Panc1 (cell line): ENCODE measurements around the gene PHACTR2. TPM values are rescaled to one million over a fixed set of nuclear protein-coding genes. Genes with fewer than 3 reads are reported as not detected.

ENCODE experiments used
- ATAC-seq: fragments of 200-7000 bp; cut with Tn5 transposase; 2 replicates; pipeline ENCODE4 v1.9.1; 2020; ENCODE audit warnings: mild to moderate bottlenecking, moderate library complexity
- BruUV-seq: library from RNA; stranded (reverse); fragments of 400-500 nt; replicated peaks from 2 replicates; lab custom pipeline; 2021; lab: Mats Ljungman, UMichigan
- CTCF ChIA-PET: fragments of 300-600 bp; sonication (Branson Sonifier 250); formaldehyde crosslinking; loops from one replicate; lab custom pipeline; 2022; ENCODE audit warnings: antibody characterized with exemption; lab: Charles Lee
- POLR2A ChIA-PET: fragments of 300-600 bp; sonication (Branson Sonifier 250); formaldehyde crosslinking; loops from one replicate; lab custom pipeline; 2022; ENCODE audit warnings: antibody characterized with exemption; lab: Charles Lee
- DNase-seq: peaks from one replicate; pipeline ENCODE4 v3.0.0-alpha.2; 2010; ENCODE audit warnings: low read depth, low spot score
- H3K27ac ChIP-seq: 2 replicates; pipeline ENCODE4 v1.5.1; 2011; ENCODE audit warnings: mild to moderate bottlenecking, low read length, inconsistent platforms
- H3K27me3 ChIP-seq: fragments of 200-500 bp; sonication (Bioruptor generic); 2 replicates; pipeline ENCODE4 v1.6.0; 2014; ENCODE audit warnings: low read length, inconsistent platforms; ENCODE audit not compliant: control insufficient read depth, insufficient read depth
- H3K36me3 ChIP-seq: fragments of 200-500 bp; sonication (Bioruptor generic); 2 replicates; pipeline ENCODE4 v1.5.1; 2014; ENCODE audit warnings: inconsistent platforms, mild to moderate bottlenecking, low read length, moderate library complexity; ENCODE audit not compliant: control insufficient read depth, insufficient read depth
- H3K4me1 ChIP-seq: 2 replicates; pipeline ENCODE4 v1.5.1; 2011; ENCODE audit warnings: inconsistent platforms, mild to moderate bottlenecking, low read length, moderate library complexity; ENCODE audit not compliant: control insufficient read depth, insufficient read depth
- H3K4me3 ChIP-seq, 2 experiments: 2 replicates each; pipeline ENCODE4 v1.5.1; 2011 to 2012; ENCODE audit warnings: low read depth in 2 of 2, low read length in 2 of 2, mild to moderate bottlenecking in 2 of 2, inconsistent platforms in 1 of 2, moderate library complexity in 1 of 2
- H3K9me3 ChIP-seq: fragments of 200-500 bp; sonication (Bioruptor generic); 2 replicates; pipeline ENCODE4 v1.5.1; 2014; ENCODE audit warnings: low read depth, mild to moderate bottlenecking, inconsistent platforms, low read length, moderate library complexity; ENCODE audit not compliant: control insufficient read depth, insufficient read depth
- CTCF ChIP-seq: fragments of 450-650 bp; IDR thresholded peaks from 2 replicates; pipeline ENCODE4 v1.5.1; 2017; ENCODE audit warnings: mild to moderate bottlenecking
- POLR2AphosphoS5 ChIP-seq: IDR thresholded peaks from 2 replicates; pipeline ENCODE4 v1.6.1; 2012; ENCODE audit warnings: mild to moderate bottlenecking, low read depth, low read length, moderate library complexity
- REST ChIP-seq, 2 experiments: IDR thresholded peaks; 2 replicates each; pipeline ENCODE4 v1.6.1; 2011 to 2012; ENCODE audit warnings: low read depth in 2 of 2, control low read depth in 1 of 2, low read length in 1 of 2, mild to moderate bottlenecking in 1 of 2, moderate library complexity in 1 of 2; ENCODE audit not compliant: insufficient read depth in 1 of 2
- SIN3A ChIP-seq: IDR thresholded peaks from 2 replicates; pipeline ENCODE4 v1.6.1; 2012; ENCODE audit warnings: low read depth, mild to moderate bottlenecking, low read length, moderate library complexity, borderline replicate concordance; ENCODE audit not compliant: insufficient read depth
- TCF7L2 ChIP-seq: IDR thresholded peaks from 2 replicates; pipeline ENCODE4 v1.6.1; 2011; ENCODE audit warnings: mild to moderate bottlenecking, low read depth, low read length, inconsistent platforms
- in situ Hi-C: cut with HindIII; loops from 2 replicates; pipeline ENCODE4 v1.10.0; 2016; ENCODE audit warnings: low sequenced_read_pairs, low pct_unique_long_range_greater_than_20kb
- intact Hi-C: fragments of 100-400 bp; cut with micrococcal nuclease; formaldehyde crosslinking; loops from one replicate; pipeline ENCODE4 v1.10.0; 2022; ENCODE audit not compliant: unreplicated experiment
- total RNA-seq: library from RNA; stranded (reverse); gene quantifications from one replicate; pipeline ENCODE4 v1.2.1, GENCODE V29; 2021; ENCODE audit not compliant: unreplicated experiment

The PHACTR2 gene
- total RNA-seq, 1 experiment from 2014 or later: 59.9 TPM

DNA sequence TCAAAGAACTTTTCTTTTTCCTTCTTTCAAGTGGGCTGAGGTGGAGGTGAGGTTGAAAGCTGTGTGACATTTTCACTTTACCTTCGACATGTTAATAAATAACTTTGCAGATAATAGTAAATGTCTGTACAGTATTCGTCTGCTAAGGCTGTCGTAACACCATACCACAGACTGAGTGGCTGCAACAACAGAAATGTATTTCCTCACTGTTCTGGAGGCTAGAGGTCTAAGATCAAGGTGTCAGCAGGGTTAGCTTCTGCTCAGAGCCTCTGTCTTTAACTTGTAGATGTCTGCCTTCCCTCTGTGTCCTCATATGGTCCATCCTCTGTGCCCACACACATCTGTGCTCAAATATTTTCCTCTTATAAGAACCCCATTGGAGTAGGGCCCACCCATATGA lies 14.9 kb downstream of the PHACTR2 start:
- H3K36me3 ChIP-seq: no peaks in the 10 kb centered on the region
- ChIA-PET CTCF (no interaction called here), POLR2A (no interaction called here)
- in situ Hi-C loops: no loop called here
- intact Hi-C loops: no loop called here
- DNase-seq (no peak), ATAC-seq (no peak)
- H3K4me1 ChIP-seq: peaks cover 39% of the 10 kb centered on the region
- no TSS peak for BruUV-seq
- TF ChIP-seq TCF7L2 (no peak), REST (IDR thresholded peaks at IDR 0.05; ENCODE audit: insufficient read depth in 1 of 2, low read depth in 2 of 2, low read length in 1 of 2) (no peak), POLR2AphosphoS5 (no peak), CTCF (no peak), SIN3A (no peak)
- no peaks in the 10 kb centered on the region for H3K27me3 ChIP-seq
- H3K27ac ChIP-seq: peak overlapping the region; percentile 35; the same call in 1 of the 2 replicates
- no peaks in the 10 kb centered on the region for H3K9me3 ChIP-seq
- no peak overlapping the region for H3K4me3 ChIP-seq

DNA sequence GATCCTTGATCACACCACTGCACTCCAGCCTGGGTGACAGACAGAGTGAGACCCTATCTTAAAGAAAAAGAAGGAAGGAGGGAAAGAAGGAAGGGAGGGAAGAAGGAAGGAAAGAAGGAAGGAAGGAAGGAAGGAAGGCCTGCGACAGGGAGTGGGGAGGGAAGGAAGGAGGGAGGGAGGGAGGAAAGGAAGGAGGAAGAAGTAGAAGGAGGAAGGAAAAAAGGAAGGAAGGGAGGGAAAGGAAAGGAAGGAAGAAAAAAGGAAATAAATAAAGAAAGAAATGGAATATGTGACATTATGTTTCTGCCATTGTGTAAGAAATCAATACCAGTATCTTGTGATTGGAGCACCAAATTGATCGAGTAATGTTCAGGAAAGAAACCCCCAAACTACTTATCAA lies 16.2 kb downstream of the PHACTR2 start:
- no peak overlapping the region for H3K4me3 ChIP-seq
- ATAC-seq (no peak), DNase-seq (no peak)
- no peak overlapping the region for H3K27ac ChIP-seq
- no peak for TF ChIP-seq REST (IDR thresholded peaks at IDR 0.05; ENCODE audit: insufficient read depth in 1 of 2, low read depth in 2 of 2, low read length in 1 of 2)
- TF ChIP-seq CTCF: no peak
- TF ChIP-seq POLR2AphosphoS5: no peak
- no peak for TF ChIP-seq SIN3A
- TF ChIP-seq TCF7L2: no peak
- ChIA-PET POLR2A (no interaction called here), CTCF (no interaction called here)
- no peaks in the 10 kb centered on the region for H3K9me3 ChIP-seq
- H3K36me3 ChIP-seq: no peaks in the 10 kb centered on the region
- H3K27me3 ChIP-seq: no peaks in the 10 kb centered on the region
- peaks cover 39% of the 10 kb centered on the region for H3K4me1 ChIP-seq
- intact Hi-C loops: no loop called here
- no TSS peak for BruUV-seq
- in situ Hi-C loops: no loop called here
